Embryonic facial prominence (tissue), 1 donor: ENCODE results near the gene RASGRF2.

Experiments
- DNase-seq: peaks from one replicate; pipeline ENCODE4 v3.0.0-alpha.2; 2016; ENCODE audit errors: extremely low spot score

The RASGRF2 gene, protein sequence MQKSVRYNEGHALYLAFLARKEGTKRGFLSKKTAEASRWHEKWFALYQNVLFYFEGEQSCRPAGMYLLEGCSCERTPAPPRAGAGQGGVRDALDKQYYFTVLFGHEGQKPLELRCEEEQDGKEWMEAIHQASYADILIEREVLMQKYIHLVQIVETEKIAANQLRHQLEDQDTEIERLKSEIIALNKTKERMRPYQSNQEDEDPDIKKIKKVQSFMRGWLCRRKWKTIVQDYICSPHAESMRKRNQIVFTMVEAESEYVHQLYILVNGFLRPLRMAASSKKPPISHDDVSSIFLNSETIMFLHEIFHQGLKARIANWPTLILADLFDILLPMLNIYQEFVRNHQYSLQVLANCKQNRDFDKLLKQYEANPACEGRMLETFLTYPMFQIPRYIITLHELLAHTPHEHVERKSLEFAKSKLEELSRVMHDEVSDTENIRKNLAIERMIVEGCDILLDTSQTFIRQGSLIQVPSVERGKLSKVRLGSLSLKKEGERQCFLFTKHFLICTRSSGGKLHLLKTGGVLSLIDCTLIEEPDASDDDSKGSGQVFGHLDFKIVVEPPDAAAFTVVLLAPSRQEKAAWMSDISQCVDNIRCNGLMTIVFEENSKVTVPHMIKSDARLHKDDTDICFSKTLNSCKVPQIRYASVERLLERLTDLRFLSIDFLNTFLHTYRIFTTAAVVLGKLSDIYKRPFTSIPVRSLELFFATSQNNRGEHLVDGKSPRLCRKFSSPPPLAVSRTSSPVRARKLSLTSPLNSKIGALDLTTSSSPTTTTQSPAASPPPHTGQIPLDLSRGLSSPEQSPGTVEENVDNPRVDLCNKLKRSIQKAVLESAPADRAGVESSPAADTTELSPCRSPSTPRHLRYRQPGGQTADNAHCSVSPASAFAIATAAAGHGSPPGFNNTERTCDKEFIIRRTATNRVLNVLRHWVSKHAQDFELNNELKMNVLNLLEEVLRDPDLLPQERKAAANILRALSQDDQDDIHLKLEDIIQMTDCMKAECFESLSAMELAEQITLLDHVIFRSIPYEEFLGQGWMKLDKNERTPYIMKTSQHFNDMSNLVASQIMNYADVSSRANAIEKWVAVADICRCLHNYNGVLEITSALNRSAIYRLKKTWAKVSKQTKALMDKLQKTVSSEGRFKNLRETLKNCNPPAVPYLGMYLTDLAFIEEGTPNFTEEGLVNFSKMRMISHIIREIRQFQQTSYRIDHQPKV (N-terminal part only)

DNA sequence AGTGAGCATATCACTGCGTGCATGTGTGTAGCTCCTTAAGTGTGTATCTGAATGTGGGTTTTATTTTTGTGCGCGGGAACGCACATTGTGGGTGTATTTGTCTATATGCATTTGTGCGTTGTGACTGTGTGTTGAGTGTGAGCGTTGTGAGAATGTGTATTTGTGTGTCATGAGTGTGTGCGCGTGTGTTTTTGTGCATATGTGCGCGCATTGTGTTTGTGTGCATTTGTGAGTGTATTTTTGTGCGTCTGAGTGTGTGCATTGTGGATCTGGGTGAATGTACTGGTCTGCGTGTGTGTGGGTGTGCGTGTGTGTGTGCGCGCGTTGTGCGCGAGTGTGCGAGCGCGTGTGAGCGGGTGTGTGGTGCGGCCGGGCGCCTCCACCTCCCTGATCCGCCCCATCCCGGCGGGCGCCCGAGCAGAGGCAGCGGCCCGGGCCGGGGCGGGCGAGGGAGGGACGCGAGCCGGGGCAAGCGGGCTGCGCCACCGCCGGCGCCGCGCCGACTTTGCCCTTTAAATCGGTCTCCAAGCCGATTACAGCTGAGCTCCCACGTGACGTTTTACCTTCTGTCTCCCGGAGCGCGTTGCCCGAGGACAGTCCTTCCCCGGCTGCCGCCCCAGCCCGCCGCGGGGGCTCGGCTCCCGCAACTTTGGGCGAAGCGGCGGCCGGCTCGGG lies at the start of gene RASGRF2:
Gene RASGRF2, plus strand, starts transcription at position 596 of the 675 bp plus-strand sequence. CDS start 376 bp downstream, outside the sequence.
- no peak for DNase-seq

DNA sequence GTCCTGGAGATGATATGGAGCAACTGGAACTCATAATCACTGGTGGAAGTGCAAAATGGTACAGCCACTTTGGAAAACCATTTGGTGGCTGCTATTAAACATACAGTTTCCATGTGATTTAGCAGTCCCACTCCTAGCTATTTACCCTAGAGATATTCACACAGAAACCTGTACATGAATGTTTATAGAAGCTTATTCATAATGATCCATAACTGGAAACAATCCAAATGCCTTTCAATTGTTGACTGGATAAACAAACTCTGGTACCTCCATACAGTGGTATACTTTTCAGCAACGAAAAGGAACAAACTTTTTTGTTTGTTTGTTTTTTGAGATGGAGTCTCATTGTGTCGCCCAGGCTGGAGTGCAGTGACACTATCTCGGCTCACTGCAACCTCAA lies 47.7 kb upstream of the RASGRF2 start:
- no peak for DNase-seq

DNA sequence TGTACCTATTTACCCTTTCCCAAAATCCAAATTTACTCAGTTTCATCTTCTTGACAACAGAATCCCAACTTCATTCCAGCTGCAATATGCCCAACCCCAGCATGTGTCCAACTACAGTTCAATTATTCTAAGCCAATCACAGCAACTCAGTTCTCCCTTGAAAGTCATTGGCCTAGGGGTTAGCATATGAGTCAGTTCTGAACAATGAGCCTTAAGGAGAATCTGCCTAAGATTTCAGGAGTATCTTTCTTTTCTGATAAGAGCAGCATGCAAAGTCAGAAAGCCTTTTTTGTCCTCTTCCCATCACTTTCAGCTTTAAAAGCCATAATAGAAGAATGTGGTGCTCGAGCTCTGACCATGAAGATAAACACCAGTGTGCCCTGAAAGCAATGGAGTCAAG lies 44.4 kb upstream of the RASGRF2 start:
- no peak for DNase-seq

DNA sequence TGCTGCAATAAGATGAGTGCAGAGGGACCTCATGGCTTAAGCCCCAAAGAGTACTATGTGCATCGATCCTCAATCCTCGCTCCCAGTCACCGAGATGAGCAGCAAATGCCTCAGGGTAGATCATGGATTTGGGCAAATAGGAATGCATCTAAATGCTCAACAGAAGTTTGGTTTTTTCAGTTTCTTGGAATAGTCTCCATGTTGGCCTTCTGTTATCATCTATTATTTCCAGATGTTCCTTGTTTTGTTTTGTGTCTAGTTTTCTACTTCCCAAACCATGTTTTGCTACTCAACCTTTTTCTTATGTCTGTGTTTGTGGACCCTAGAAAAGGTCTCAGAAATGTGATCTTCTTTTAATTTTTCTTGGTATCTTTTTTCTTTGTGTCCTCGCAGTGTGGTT lies 43.5 kb upstream of the RASGRF2 start:
- no peak for DNase-seq

DNA sequence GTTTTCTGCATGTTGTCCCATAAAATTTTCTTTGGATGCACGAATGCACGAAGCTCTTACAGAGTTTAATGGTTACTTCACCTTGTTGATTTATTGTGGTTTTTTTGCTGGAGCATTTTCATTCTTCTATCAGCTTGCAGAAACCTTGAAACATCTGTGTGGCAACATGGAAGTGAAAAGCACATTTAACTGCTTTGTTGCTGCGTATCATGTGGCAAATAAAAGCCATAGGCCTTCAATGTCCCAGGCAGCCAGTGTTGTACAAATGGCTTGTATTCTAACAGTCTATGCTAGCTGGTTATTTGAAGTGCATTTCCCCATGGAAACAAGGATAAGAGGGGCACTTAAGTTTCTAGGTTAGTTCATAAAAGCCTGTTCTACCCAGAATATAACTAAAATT lies 42.5 kb upstream of the RASGRF2 start:
- DNase-seq: no peak

DNA sequence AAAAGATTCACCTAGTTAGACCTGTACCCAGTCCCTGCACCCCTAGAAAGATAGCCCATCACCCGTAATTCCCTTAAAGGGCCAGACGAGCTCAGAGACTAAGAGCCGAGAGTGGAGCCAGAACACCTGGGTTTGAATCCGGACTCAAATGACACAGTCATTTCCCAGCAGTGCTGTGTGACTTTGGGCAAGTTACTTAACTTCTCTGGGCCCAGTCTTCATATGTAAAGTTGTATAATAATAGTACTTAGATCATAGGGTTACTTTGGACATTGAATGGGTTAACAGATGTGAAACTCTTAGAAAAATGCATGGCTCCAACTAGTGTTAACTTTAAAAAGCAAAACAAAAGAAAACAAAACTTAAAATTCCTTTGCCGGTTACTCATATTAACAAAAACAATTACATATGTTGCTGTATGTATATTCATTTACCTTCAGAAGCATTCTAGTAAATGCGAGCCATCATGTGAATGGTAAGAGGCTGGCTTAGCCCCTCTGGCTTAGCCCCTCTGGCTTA lies 40.4 kb upstream of the RASGRF2 start:
- no peak for DNase-seq

DNA sequence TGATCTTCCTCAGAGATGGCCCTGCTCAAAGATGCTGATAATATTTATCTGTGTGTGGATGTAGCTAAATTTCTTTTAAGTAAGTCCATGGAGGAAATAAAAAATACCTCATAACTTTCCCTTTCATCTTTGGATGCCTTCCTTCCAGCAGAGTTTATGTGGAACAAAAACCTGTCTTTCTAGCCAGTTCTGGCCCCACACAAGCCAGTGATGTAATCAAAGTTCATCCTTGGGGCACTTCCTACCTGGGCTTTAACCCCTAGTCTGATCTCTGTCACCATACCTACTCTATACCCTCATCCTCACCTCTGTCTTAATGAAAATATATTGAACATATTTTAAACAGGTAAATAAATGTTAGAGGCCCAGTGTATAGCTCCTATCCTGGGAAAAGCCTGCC lies 39.8 kb upstream of the RASGRF2 start:
- no peak for DNase-seq

DNA sequence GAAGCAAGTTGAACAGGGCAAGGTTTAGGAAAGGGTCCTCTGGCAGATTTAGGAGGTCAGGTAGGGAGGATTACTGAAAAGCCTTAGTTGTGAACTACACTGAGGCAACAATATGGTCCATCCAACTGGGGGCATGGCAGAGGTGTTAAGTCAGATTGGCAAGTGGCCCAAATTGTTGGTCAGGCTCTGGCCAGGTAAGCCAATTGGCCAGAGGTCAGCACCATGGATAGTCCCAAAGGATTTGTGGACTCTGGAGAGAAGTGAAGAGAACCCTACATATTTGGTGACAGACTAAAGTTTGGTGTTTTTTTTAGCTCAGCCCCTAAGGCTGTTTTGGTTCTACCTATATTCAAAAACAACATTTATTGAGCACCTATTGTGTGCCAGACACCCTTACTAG lies 39.1 kb upstream of the RASGRF2 start:
- DNase-seq: no peak

DNA sequence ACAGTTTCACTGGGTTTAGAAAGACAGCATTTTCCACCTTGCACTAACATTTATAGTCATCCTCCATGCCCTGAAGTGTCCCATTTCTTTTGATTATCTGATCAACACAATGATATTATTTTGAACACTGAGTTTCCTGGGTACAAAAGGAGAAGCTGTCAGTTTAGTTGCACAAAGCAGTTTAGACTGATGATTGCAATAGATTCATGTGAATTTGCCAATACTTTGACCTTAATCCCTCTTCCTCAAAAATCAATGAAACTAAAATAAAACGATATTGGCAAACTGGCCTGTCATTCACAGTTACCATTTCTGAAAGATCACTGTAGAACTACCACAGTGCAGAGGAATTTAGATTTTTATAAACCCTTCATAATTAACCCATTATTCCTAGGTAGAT lies 34.2 kb upstream of the RASGRF2 start:
- DNase-seq: no peak

DNA sequence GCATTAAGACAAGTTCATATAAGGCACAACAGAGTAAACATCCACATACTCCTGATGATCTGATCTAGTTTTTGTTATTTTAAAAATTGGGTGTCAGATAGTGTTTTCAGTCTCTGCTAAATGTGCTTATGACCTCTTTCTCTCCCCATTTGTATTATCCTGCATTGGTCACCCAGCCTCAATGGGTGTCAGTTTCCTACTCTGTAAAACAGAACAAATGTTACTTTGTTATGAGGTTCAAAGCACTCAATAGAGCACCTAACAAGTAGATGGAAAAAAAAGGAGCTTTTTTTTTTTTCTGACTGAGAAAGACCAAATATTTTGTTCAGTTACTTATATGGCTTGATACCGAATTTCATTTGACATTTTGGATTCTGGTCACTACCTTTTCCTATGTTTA lies 33.6 kb upstream of the RASGRF2 start:
- no peak for DNase-seq

DNA sequence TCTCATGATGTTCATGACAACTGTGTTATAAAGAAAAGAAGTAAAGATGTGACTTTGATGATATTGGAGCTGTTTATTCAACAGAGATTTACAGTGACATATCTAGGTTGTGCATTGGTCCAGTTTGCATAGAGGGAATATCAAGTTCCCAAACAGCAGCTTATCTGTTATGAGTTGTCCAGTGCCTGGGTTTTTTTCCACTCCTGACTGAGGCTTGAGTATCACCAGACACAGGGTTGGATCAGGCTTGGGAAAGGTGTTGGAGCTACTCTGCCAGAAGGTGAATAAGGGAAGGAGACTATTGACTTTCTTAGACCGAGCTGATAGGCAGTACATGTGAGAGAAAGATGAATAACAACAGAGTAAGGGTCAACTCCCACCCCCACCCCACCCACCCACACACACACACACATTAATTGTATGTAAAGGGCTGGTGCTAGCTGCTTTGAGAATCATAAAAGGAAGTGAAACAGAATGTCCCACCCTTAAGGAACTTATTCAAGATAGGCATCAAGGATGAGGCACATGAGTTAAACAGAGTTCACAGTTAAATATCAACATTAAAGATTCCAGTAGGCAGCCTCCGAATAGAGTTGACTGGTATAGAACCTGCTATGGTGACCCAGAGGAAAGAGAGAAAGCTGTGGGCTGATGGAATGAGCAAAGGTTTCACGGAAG lies 33.0 kb upstream of the RASGRF2 start:
- no peak for DNase-seq

DNA sequence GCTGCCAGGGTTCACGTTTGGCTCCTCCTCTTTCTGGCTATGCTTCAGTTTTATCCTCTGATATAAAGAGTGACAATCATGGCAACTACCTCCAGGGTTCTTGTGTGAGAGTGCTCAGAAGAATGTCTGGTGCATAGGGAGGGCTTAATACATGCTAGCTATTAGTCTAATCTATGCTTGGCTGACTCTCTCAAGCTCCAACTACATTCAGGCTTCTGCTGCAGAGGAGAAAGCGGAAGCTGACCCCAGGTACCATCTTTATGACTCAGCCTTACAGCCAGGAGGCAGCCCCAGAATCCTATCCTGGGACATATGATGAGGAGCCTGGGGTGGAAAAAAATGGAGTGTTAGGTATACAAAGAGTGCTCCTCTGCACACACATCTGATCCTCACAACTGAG lies 32.1 kb upstream of the RASGRF2 start:
- no peak for DNase-seq

DNA sequence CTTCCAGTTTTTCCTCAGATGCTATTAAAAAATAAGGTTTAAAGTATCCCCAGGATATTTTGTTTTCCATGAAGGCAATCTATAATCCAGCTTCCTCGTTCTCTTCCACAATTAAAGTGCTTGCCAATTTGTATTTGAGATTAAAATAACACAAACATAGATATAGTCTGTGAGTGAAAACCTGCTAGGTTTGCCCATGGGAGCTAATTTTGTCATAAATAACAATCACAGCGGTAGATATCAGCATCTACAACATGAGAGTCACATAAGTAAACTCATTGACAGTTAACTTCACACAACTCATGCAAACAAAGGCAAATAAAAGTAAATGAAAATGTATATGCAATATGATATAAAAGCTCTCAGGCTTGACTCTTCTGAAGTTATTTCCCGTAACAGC lies 29.2 kb upstream of the RASGRF2 start:
- DNase-seq: no peak

DNA sequence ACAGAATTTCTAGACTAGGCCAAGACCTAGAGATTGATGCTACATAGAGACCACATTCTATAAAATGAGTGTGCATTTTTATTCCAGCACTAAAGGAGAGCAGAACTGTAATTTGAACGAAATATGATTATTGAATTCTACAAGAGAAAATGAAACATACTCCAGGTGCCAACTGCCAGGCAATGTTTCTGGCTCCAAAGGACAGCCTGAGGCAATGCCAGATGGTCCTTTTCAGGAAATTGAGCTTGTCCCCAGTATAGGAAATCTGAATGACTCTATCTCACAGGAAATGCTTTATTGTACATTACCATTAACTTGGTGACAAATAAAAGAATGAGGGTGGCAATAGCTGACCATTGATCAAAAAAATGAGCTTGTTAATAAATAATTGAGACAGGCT lies 28.8 kb upstream of the RASGRF2 start:
- DNase-seq: no peak

DNA sequence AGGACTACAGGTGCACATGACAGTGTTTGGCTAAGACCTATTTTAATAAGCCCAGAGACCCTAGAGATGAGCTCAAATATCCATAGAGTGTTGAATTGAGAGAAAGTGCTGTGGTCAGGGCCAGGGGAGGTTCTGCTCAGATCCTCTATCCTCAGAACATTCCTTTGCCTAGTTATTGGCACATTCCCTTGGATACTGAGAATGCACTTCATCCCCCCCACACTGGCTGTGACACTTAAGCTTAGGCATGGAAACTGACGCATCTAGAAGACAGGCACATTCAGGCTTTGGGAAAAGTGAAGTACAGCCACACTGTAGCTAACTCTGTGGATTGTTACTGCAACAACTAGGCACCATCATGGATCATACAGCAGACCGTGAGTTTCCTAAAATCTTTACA lies 27.1 kb upstream of the RASGRF2 start:
- DNase-seq: no peak

DNA sequence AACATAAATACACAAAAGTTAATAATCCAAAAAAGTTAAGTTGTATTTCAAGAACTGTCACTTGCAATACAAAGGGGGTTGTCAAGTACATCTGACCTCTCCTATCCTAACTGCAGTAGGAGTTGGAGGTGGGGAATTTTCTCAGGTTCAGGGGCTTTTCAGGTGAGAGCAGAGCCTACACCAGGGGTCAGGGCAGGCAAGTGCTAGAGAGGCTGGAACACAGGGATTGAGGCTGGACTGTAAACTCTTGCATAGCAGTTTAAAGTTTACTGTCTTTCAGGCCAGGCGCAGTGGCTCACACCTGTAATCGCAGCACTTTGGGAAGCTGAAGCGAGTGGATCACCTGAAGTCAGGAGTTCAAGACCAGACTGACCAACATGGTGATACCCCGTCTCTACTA lies 25.4 kb upstream of the RASGRF2 start:
- DNase-seq: no peak

DNA sequence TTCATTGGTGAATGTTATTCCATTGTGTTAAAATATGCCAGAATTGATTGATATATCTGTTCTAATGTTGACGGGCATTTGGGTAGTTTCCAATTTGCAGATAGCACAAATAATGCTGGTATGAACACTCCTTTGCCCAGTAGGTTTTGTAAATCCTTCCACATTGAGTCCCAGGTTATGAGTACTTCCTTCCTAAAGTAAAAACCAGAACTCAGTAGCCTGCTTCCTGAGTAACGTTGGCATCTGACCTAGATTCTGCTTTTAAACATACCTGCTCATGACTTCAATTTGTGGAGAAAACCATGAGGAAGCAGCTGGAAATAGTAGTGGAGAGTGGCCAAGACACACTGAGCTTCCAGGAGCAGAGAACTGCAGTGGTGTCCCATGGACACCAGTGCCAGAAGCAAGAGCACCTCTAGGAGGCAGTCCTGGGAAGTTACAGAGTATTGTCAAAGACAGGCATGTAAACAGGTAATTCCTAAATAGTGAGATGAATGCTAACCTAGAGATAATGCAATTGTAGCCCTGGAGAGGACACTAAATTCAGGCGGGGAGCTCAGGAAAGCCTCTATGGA lies 24.3 kb upstream of the RASGRF2 start:
- no peak for DNase-seq

DNA sequence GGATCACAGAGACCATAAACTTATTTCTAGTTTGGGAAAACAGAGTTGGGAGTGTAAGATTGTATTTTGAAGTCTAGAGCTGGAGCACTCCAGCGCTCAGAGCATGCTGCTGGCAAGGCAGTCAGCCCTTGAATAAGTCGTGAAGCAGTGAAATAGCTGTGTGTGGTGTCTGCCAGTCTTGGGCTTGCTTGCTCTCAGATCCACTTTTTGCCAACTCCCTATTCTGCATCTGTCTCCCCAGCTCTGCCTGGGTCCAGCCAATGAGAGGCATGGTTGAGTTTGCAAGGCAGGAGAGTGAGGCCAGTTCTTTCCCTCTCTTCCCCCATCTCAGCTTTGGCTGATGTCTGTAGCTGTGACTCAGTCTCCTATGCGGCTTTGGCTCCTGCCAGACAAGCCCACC lies 23.3 kb upstream of the RASGRF2 start:
- DNase-seq: no peak

DNA sequence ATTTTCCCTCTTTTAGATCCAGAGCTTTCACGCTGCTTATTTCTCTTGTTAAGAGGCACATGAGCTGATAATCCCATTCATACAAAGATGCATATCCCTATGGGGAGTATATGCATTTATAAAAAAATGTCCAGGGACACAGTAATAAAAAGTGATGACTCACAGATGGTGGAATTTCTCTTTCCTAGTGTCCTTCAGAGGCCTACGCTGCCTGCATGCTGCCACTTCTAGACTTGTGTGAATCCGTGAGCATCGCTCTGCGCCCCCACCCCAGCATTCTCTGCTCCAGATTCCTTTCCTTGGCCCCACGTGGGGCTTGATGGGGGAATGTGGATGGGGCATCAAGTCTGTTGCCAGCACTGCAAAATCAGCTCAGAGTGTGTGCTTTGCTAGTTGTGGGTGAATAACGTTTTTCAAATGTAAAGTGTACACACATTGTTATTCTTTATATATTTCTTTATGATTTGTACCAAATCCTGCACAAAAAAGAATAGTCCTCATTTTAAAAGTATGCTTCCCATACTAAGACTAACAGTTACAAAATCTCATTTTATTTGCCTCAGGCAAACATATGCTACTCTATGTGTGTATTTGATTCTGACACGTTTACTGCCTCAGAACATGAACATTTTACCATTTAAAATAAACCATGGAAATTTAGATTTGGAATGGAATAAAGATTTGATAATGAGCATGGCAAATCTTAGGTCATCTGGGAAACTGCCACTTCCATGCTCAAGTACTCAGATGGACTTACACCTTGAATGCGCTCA lies 22.4 kb upstream of the RASGRF2 start:
- DNase-seq: no peak

DNA sequence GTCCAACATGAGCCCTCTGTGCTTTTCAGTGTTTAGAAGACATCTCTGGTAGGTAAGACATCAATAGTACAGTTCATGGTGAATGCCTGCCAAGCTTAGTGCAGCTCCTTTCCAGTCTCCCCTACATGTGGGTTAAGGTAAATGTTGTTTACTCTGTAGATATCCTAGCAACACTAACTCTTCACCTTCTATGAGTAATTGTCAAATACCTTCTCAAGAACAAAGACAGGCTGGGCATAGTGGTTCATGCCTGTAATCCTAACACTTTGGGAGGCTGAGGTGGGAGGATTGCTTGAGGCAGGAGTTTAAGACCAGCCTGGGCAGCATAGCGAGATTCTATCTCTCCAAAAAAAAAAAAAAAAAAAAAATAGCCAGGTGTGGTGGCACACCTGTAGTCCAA lies 18.7 kb upstream of the RASGRF2 start:
- DNase-seq: no peak
